Mesendoderm (in vitro differentiated cells): Measurements from ENCODE around the gene FAM76B.

Source experiments
- DNase-seq: peaks from one replicate; pipeline ENCODE4 v3.0.0; 2013
- H2AK5ac ChIP-seq: 2 replicates; pipeline ENCODE4 v1.6.1; 2013; ENCODE audit warnings: low read length, inconsistent platforms
- H2BK120ac ChIP-seq: 2 replicates; pipeline ENCODE4 v1.6.1; 2013; ENCODE audit warnings: low read depth, mild to moderate bottlenecking, low read length, moderate library complexity, mixed read lengths
- H2BK15ac ChIP-seq: replicated peaks from 2 replicates; pipeline ENCODE4 v1.6.1; 2013; ENCODE audit warnings: low read depth, mild to moderate bottlenecking, moderate library complexity
- H2BK5ac ChIP-seq: 2 replicates; pipeline ENCODE4 v1.6.1; 2013; ENCODE audit warnings: low read length, inconsistent platforms
- H3K18ac ChIP-seq: 2 replicates; pipeline ENCODE4 v1.6.1; 2013; ENCODE audit warnings: mild to moderate bottlenecking, low read length, mixed read lengths
- H3K23ac ChIP-seq: one replicate; pipeline ENCODE4 v1.6.1; 2013; ENCODE audit warnings: low read length
- H3K27ac ChIP-seq: 2 replicates; pipeline ENCODE4 v1.5.1; 2013; ENCODE audit warnings: low read depth, mild to moderate bottlenecking, inconsistent platforms, low read length, moderate library complexity
- H3K27me3 ChIP-seq: 2 replicates; pipeline ENCODE4 v1.6.1; 2013; ENCODE audit warnings: low read length, control low read depth, mild to moderate bottlenecking, inconsistent platforms; ENCODE audit not compliant: insufficient read depth, poor library complexity
- H3K36me3 ChIP-seq: 2 replicates; pipeline ENCODE4 v1.6.1; 2013; ENCODE audit warnings: low read length, inconsistent platforms; ENCODE audit not compliant: control insufficient read depth, insufficient read depth
- H3K4ac ChIP-seq: one replicate; pipeline ENCODE4 v1.6.1; 2013; ENCODE audit warnings: low read depth, mild to moderate bottlenecking, low read length, moderate library complexity
- H3K4me1 ChIP-seq: 2 replicates; pipeline ENCODE4 v1.6.1; 2013; ENCODE audit warnings: low read depth, low read length, inconsistent platforms; ENCODE audit not compliant: control insufficient read depth
- H3K4me2 ChIP-seq: 2 replicates; pipeline ENCODE4 v1.6.1; 2013; ENCODE audit warnings: low read length
- H3K4me3 ChIP-seq: 2 replicates; pipeline ENCODE4 v1.5.1; 2013; ENCODE audit warnings: mild to moderate bottlenecking, low read length
- H3K56ac ChIP-seq: one replicate; pipeline ENCODE4 v1.6.1; 2013; ENCODE audit warnings: low read length
- H3K79me1 ChIP-seq: 2 replicates; pipeline ENCODE4 v1.6.1; 2013; ENCODE audit warnings: low read length, inconsistent platforms
- H3K79me2 ChIP-seq: 2 replicates; pipeline ENCODE4 v1.6.1; 2013; ENCODE audit warnings: mild to moderate bottlenecking, low read length; ENCODE audit not compliant: control insufficient read depth, insufficient read depth
- H3K9ac ChIP-seq: 2 replicates; pipeline ENCODE4 v1.6.1; 2013; ENCODE audit warnings: low read length, inconsistent platforms
- H4K5ac ChIP-seq: one replicate; pipeline ENCODE4 v1.6.1; 2013; ENCODE audit warnings: low read length
- H4K8ac ChIP-seq: one replicate; pipeline ENCODE4 v1.6.1; 2013; ENCODE audit warnings: low read depth, mild to moderate bottlenecking, control low read depth, low read length, moderate library complexity
- WGBS: extraction: QIAGEN DNeasy Blood & Tissue Kit; methylation state at CpG from one replicate; pipeline ENCODE4 v1.1.7; 2013; ENCODE audit warnings: low lambda C conversion rate, missing lambda C conversion rate; ENCODE audit not compliant: insufficient coverage; ENCODE audit errors: extremely low coverage; 5-methylcytosine and 5-hydroxymethylcytosine counted together

Gene FAM76B

GRCh38 chr11:95796501-95796900 is 6.9 kb upstream of the FAM76B start:
- Histone ChIP-seq H3K79me2 (peaks cover 31% of the 10 kb centered on the region), H4K5ac (no peak overlapping the region), H3K36me3 (no peaks in the 10 kb centered on the region), H2BK120ac (no peak overlapping the region), H3K27me3 (no peaks in the 10 kb centered on the region), H3K18ac (no peak overlapping the region), H2BK5ac (no peak overlapping the region), H2AK5ac (no peak overlapping the region), H3K4me3 (no peak overlapping the region), H3K23ac (no peak overlapping the region), H3K4ac (peak overlapping the region; percentile 65), H2BK15ac (no peak overlapping the region), H3K4me1 (peaks cover 2% of the 10 kb centered on the region), H3K4me2 (no peak overlapping the region), H4K8ac (no peak overlapping the region), H3K27ac (no peak overlapping the region), H3K79me1 (peaks cover 6% of the 10 kb centered on the region), H3K56ac (no peak overlapping the region), H3K9ac (no peak overlapping the region)
- no peak for DNase-seq
- WGBS = no CpG with 5 or more reads among the region's 4 CpGs

- peaks cover 37% of the 10 kb centered on the region for H3K79me2 ChIP-seq
- no peaks in the 10 kb centered on the region for H3K36me3 ChIP-seq
- no peak overlapping the region for H4K8ac ChIP-seq
- DNase-seq = no peak
- no peak overlapping the region for H3K4me3 ChIP-seq
- H2BK5ac ChIP-seq = no peak overlapping the region
- no peak overlapping the region for H3K56ac ChIP-seq
- no peak overlapping the region for H2AK5ac ChIP-seq
- no peak overlapping the region for H2BK120ac ChIP-seq
- peaks cover 3% of the 10 kb centered on the region for H3K4me1 ChIP-seq
- no peak overlapping the region for H3K4me2 ChIP-seq
- H3K18ac ChIP-seq = no peak overlapping the region
- H3K4ac ChIP-seq = no peak overlapping the region
- no peak overlapping the region for H4K5ac ChIP-seq
- peaks cover 10% of the 10 kb centered on the region for H3K79me1 ChIP-seq
- no peak overlapping the region for H3K23ac ChIP-seq
- H2BK15ac ChIP-seq = no peak overlapping the region
- H3K27me3 ChIP-seq = no peaks in the 10 kb centered on the region
- no peak overlapping the region for H3K27ac ChIP-seq
- WGBS = 100% methylated on average over 2 of the region's 3 CpGs
- no peak overlapping the region for H3K9ac ChIP-seq
Observed at GRCh38 chr11:95795627-95796295, 6.2 kb upstream of the FAM76B start.

GRCh38 chr11:95794086-95794485 is 4.5 kb upstream of the FAM76B start:
- H3K4me1 ChIP-seq = peaks cover 3% of the 10 kb centered on the region
- H3K4me3 ChIP-seq = no peak overlapping the region
- H3K79me2 ChIP-seq = peaks cover 37% of the 10 kb centered on the region
- no peak overlapping the region for H2BK15ac ChIP-seq
- H3K56ac ChIP-seq = no peak overlapping the region
- no peak overlapping the region for H3K18ac ChIP-seq
- H3K9ac ChIP-seq = no peak overlapping the region
- no peak overlapping the region for H4K8ac ChIP-seq
- DNase-seq = no peak
- H3K79me1 ChIP-seq = peaks cover 10% of the 10 kb centered on the region
- H3K23ac ChIP-seq = no peak overlapping the region
- WGBS = no CpG with 5 or more reads among the region's 5 CpGs
- no peak overlapping the region for H3K4me2 ChIP-seq
- H3K36me3 ChIP-seq = no peaks in the 10 kb centered on the region
- H2AK5ac ChIP-seq = no peak overlapping the region
- no peak overlapping the region for H4K5ac ChIP-seq
- no peak overlapping the region for H3K4ac ChIP-seq
- no peak overlapping the region for H2BK5ac ChIP-seq
- H3K27me3 ChIP-seq = no peaks in the 10 kb centered on the region
- H3K27ac ChIP-seq = no peak overlapping the region
- H2BK120ac ChIP-seq = no peak overlapping the region

GRCh38 chr11:95793116-95793515 is 3.5 kb upstream of the FAM76B start:
- H3K56ac ChIP-seq = no peak overlapping the region
- H3K79me1 ChIP-seq = peaks cover 12% of the 10 kb centered on the region

GRCh38 chr11:95792700-95793099 is 3.1 kb upstream of the FAM76B start:
- H3K23ac ChIP-seq = no peak overlapping the region
- no peak overlapping the region for H3K9ac ChIP-seq
- no CpG with 5 or more reads among the region's 7 CpGs for WGBS
- H2BK5ac ChIP-seq = no peak overlapping the region
- H3K79me1 ChIP-seq = peaks cover 12% of the 10 kb centered on the region
- no peak overlapping the region for H2AK5ac ChIP-seq
- no peak overlapping the region for H3K18ac ChIP-seq
- H3K27me3 ChIP-seq = no peaks in the 10 kb centered on the region
- H2BK120ac ChIP-seq = no peak overlapping the region
- H3K4me2 ChIP-seq = no peak overlapping the region
- H4K5ac ChIP-seq = no peak overlapping the region
- no peak overlapping the region for H3K4me3 ChIP-seq
- H3K56ac ChIP-seq = no peak overlapping the region
- no peak overlapping the region for H4K8ac ChIP-seq
- no peak overlapping the region for H3K27ac ChIP-seq
- no peak for DNase-seq
- H3K4ac ChIP-seq = no peak overlapping the region
- H3K79me2 ChIP-seq = peaks cover 42% of the 10 kb centered on the region
- no peak overlapping the region for H2BK15ac ChIP-seq
- H3K36me3 ChIP-seq = no peaks in the 10 kb centered on the region
- peaks cover 3% of the 10 kb centered on the region for H3K4me1 ChIP-seq

More at GRCh38 chr11:95793116-95793515, 3.5 kb upstream of the FAM76B start:
- H3K36me3 ChIP-seq = no peaks in the 10 kb centered on the region
- H2BK120ac ChIP-seq = no peak overlapping the region
- no peak for DNase-seq
- H2BK15ac ChIP-seq = no peak overlapping the region
- no peak overlapping the region for H3K4me3 ChIP-seq
- peaks cover 42% of the 10 kb centered on the region for H3K79me2 ChIP-seq
- H3K4me2 ChIP-seq = no peak overlapping the region
- H3K27me3 ChIP-seq = no peaks in the 10 kb centered on the region
- no peak overlapping the region for H4K5ac ChIP-seq
- no peak overlapping the region for H3K23ac ChIP-seq
- peaks cover 3% of the 10 kb centered on the region for H3K4me1 ChIP-seq
- no peak overlapping the region for H3K18ac ChIP-seq
- no peak overlapping the region for H3K4ac ChIP-seq
- no peak overlapping the region for H2AK5ac ChIP-seq
- H3K9ac ChIP-seq = no peak overlapping the region
- H3K27ac ChIP-seq = no peak overlapping the region
- H4K8ac ChIP-seq = no peak overlapping the region
- no CpG with 5 or more reads among the region's 4 CpGs for WGBS
- no peak overlapping the region for H2BK5ac ChIP-seq

- Histone ChIP-seq H3K36me3 (no peaks in the 10 kb centered on the region), H3K79me1 (peaks cover 12% of the 10 kb centered on the region), H2BK120ac (no peak overlapping the region), H3K4me1 (peaks cover 3% of the 10 kb centered on the region), H3K27me3 (no peaks in the 10 kb centered on the region), H4K8ac (no peak overlapping the region), H3K23ac (no peak overlapping the region), H3K79me2 (peaks cover 42% of the 10 kb centered on the region), H3K9ac (peak overlapping the region; percentile 80), H3K27ac (no peak overlapping the region), H3K4ac (no peak overlapping the region), H3K56ac (no peak overlapping the region), H2AK5ac (no peak overlapping the region), H3K4me3 (no peak overlapping the region), H4K5ac (no peak overlapping the region), H3K18ac (no peak overlapping the region), H2BK15ac (no peak overlapping the region), H3K4me2 (no peak overlapping the region), H2BK5ac (no peak overlapping the region)
- WGBS = no CpG with 5 or more reads among the region's 8 CpGs
- no peak for DNase-seq
Observed at GRCh38 chr11:95792200-95792599, 2.6 kb upstream of the FAM76B start.
